ENCODE measurements around the gene WDTC1. TPM values are rescaled to one million over a fixed set of nuclear protein-coding genes. Genes with fewer than 3 reads are reported as not detected.

WDTC1 gene
- total RNA-seq, 1 experiment from 2014 or later = 20.1 TPM

DNA sequence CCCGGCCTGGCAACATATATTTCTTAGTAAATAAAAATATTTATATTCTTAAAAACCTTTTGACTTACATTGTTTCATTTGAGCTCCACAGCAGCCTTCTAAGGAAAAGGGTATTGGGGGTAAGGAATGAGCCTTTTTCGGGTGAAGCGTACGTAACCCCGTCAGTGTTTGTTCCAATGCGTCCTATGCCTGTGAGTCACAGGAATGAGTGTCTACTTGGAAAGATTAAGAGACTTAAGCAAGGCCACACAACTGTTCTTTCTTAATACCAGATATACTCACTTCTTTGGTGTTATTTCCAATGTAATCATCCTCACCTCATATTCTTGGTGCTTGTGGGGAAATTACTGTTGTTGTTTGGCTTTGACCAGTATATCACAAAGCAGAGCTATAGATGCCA is 22.7 kb downstream of the WDTC1 start (continued):
- TF ChIP-seq, protein P1, sequence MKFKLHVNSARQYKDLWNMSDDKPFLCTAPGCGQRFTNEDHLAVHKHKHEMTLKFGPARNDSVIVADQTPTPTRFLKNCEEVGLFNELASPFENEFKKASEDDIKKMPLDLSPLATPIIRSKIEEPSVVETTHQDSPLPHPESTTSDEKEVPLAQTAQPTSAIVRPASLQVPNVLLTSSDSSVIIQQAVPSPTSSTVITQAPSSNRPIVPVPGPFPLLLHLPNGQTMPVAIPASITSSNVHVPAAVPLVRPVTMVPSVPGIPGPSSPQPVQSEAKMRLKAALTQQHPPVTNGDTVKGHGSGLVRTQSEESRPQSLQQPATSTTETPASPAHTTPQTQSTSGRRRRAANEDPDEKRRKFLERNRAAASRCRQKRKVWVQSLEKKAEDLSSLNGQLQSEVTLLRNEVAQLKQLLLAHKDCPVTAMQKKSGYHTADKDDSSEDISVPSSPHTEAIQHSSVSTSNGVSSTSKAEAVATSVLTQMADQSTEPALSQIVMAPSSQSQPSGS (CRISPR knock-in tag; IDR thresholded peaks at IDR 0.05; ENCODE audit: borderline replicate concordance, low read depth) = no peak
- TF ChIP-seq ZNF671 (CRISPR knock-in tag; IDR thresholded peaks at IDR 0.05) (no peak), ZNF317 (CRISPR knock-in tag; IDR thresholded peaks at IDR 0.05; ENCODE audit: borderline replicate concordance, low read depth) (no peak), ATF1 (CRISPR knock-in tag; IDR thresholded peaks at IDR 0.05) (no peak)

DNA sequence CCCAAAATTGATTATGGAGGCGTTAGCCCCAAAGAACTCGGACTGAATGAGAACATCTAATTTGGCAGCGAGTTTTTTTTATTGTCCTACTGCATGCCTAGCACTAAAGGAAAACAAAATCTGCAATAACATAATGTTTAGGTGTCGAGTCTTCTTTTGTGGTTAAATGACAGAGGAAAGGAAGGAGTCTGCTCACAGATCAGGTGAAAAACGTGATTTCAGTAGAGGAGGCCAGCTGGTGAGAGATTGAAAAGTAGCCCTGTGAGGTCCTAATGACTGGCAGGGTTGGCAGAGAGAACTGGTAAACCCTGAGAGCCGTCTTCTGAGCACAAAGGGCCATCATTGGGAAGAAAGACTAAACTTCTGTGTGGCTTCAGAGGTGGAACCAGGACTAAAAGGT is 24.2 kb downstream of the WDTC1 start:
- no peak overlapping the region for H3K4me3 Mint-ChIP-seq
- TF ChIP-seq SMAD4 (CRISPR knock-in tag; IDR thresholded peaks at IDR 0.05) (no peak), TEAD1 (CRISPR knock-in tag; IDR thresholded peaks at IDR 0.05) (no peak), ZNF121 (CRISPR knock-in tag; IDR thresholded peaks at IDR 0.05) (no peak), JUN (CRISPR knock-in tag; IDR thresholded peaks at IDR 0.05) (no peak), OVOL2 (CRISPR knock-in tag; IDR thresholded peaks at IDR 0.05; ENCODE audit: borderline replicate concordance) (no peak)
- ChIA-PET CTCF (interaction anchor here (0.6 to 1.0 kb wide), 2 partner anchors 38 to 298 kb away, joined by 3 read pairs; partner anchors contain the start of gene KDF1), POLR2A (interaction anchor here (0.6 to 0.7 kb wide), 3 partner anchors 83 to 403 kb away, joined by 3 to 12 read pairs (median 4); partner anchors contain the start of gene SYTL1)
- no peaks in the 10 kb centered on the region for H3K4me1 Mint-ChIP-seq
- ATAC-seq = no peak
- H3K27ac Mint-ChIP-seq = no peak overlapping the region
- H3K9me3 Mint-ChIP-seq = no peaks in the 10 kb centered on the region; the same call in 1 of the 2 replicates
- no peaks in the 10 kb centered on the region for H3K27me3 Mint-ChIP-seq (ENCODE audit: low read depth)
- no peak for DNase-seq (ENCODE audit: low spot score)
- H3K36me3 Mint-ChIP-seq = no peaks in the 10 kb centered on the region

DNA sequence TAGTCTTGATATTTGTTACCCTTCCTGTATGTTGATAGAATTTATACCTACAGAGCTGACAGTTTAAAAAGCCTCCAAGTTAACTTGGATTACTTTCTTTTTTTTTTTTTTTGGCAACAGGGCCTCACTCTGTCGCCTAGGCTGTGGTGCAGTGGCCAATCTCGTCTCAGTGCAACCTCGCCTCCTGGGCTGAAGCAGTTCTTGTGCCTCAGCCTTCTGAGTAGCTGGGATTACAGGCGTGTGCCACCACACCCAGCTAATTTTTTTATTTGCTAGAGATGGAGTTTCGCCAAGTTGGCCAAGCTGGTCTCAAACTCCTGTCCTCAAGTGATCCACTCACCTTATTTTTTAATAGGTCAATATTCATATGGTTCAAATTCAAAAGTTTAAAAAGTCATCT is 32.7 kb downstream of the WDTC1 start:
- Mint-ChIP-seq H3K27me3 (ENCODE audit: low read depth) (no peaks in the 10 kb centered on the region), H3K27ac (no peak overlapping the region), H3K4me3 (no peak overlapping the region), H3K4me1 (no peaks in the 10 kb centered on the region), H3K9me3 (peaks cover 3% of the 10 kb centered on the region; the same call in 1 of the 2 replicates), H3K36me3 (peaks cover 10% of the 10 kb centered on the region)
- DNase-seq (ENCODE audit: low spot score) (no peak), ATAC-seq (no peak)
- CTCF ChIA-PET = interaction anchor here (0.7 to 1.7 kb wide), 5 partner anchors 29 to 170 kb away, joined by 3 to 6 read pairs (median 3); no protein-coding TSS in a partner anchor
- POLR2A ChIA-PET = interaction anchor here (0.7 kb wide), 1 partner anchor 195 kb away, joined by 6 read pairs; no protein-coding TSS in a partner anchor
- TF ChIP-seq, protein P2, sequence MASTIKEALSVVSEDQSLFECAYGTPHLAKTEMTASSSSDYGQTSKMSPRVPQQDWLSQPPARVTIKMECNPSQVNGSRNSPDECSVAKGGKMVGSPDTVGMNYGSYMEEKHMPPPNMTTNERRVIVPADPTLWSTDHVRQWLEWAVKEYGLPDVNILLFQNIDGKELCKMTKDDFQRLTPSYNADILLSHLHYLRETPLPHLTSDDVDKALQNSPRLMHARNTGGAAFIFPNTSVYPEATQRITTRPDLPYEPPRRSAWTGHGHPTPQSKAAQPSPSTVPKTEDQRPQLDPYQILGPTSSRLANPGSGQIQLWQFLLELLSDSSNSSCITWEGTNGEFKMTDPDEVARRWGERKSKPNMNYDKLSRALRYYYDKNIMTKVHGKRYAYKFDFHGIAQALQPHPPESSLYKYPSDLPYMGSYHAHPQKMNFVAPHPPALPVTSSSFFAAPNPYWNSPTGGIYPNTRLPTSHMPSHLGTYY (CRISPR knock-in tag; IDR thresholded peaks at IDR 0.05) = no peak
- TF ChIP-seq ZNF671 (CRISPR knock-in tag; IDR thresholded peaks at IDR 0.05) (no peak), NR3C1 (CRISPR knock-in tag; conservative IDR thresholded peaks at IDR 0.05; ENCODE audit: low read depth) (no peak), ZNF219 (CRISPR knock-in tag; IDR thresholded peaks at IDR 0.05; ENCODE audit: borderline replicate concordance) (no peak), CREB1 (CRISPR knock-in tag; IDR thresholded peaks at IDR 0.05) (no peak), ELF4 (CRISPR knock-in tag; IDR thresholded peaks at IDR 0.05; ENCODE audit: low read depth) (no peak), RORB (CRISPR knock-in tag; IDR thresholded peaks at IDR 0.05) (no peak), ZNF138 (CRISPR knock-in tag; conservative IDR thresholded peaks at IDR 0.05) (no peak), ETV6 (CRISPR knock-in tag; IDR thresholded peaks at IDR 0.05) (no peak), CREM (CRISPR knock-in tag; IDR thresholded peaks at IDR 0.05) (no peak), SMAD3 (CRISPR knock-in tag; IDR thresholded peaks at IDR 0.05; ENCODE audit: borderline replicate concordance) (no peak)
- TF ChIP-seq, protein P3, sequence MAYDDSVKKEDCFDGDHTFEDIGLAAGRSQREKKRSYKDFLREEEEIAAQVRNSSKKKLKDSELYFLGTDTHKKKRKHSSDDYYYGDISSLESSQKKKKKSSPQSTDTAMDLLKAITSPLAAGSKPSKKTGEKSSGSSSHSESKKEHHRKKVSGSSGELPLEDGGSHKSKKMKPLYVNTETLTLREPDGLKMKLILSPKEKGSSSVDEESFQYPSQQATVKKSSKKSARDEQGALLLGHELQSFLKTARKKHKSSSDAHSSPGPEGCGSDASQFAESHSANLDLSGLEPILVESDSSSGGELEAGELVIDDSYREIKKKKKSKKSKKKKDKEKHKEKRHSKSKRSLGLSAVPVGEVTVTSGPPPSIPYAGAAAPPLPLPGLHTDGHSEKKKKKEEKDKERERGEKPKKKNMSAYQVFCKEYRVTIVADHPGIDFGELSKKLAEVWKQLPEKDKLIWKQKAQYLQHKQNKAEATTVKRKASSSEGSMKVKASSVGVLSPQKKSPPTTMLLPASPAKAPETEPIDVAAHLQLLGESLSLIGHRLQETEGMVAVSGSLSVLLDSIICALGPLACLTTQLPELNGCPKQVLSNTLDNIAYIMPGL (CRISPR knock-in tag; IDR thresholded peaks at IDR 0.05) = no peak
- TF ChIP-seq, protein P4, sequence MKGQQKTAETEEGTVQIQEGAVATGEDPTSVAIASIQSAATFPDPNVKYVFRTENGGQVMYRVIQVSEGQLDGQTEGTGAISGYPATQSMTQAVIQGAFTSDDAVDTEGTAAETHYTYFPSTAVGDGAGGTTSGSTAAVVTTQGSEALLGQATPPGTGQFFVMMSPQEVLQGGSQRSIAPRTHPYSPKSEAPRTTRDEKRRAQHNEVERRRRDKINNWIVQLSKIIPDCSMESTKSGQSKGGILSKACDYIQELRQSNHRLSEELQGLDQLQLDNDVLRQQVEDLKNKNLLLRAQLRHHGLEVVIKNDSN (CRISPR knock-in tag; IDR thresholded peaks at IDR 0.05) = no peak
- TF ChIP-seq, protein P5, sequence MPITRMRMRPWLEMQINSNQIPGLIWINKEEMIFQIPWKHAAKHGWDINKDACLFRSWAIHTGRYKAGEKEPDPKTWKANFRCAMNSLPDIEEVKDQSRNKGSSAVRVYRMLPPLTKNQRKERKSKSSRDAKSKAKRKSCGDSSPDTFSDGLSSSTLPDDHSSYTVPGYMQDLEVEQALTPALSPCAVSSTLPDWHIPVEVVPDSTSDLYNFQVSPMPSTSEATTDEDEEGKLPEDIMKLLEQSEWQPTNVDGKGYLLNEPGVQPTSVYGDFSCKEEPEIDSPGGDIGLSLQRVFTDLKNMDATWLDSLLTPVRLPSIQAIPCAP (CRISPR knock-in tag; IDR thresholded peaks at IDR 0.05) = no peak
- TF ChIP-seq, protein P6, sequence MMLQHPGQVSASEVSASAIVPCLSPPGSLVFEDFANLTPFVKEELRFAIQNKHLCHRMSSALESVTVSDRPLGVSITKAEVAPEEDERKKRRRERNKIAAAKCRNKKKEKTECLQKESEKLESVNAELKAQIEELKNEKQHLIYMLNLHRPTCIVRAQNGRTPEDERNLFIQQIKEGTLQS (CRISPR knock-in tag; conservative IDR thresholded peaks at IDR 0.05) = no peak
- TF ChIP-seq, protein P7, sequence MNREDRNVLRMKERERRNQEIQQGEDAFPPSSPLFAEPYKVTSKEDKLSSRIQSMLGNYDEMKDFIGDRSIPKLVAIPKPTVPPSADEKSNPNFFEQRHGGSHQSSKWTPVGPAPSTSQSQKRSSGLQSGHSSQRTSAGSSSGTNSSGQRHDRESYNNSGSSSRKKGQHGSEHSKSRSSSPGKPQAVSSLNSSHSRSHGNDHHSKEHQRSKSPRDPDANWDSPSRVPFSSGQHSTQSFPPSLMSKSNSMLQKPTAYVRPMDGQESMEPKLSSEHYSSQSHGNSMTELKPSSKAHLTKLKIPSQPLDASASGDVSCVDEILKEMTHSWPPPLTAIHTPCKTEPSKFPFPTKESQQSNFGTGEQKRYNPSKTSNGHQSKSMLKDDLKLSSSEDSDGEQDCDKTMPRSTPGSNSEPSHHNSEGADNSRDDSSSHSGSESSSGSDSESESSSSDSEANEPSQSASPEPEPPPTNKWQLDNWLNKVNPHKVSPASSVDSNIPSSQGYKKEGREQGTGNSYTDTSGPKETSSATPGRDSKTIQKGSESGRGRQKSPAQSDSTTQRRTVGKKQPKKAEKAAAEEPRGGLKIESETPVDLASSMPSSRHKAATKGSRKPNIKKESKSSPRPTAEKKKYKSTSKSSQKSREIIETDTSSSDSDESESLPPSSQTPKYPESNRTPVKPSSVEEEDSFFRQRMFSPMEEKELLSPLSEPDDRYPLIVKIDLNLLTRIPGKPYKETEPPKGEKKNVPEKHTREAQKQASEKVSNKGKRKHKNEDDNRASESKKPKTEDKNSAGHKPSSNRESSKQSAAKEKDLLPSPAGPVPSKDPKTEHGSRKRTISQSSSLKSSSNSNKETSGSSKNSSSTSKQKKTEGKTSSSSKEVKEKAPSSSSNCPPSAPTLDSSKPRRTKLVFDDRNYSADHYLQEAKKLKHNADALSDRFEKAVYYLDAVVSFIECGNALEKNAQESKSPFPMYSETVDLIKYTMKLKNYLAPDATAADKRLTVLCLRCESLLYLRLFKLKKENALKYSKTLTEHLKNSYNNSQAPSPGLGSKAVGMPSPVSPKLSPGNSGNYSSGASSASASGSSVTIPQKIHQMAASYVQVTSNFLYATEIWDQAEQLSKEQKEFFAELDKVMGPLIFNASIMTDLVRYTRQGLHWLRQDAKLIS (CRISPR knock-in tag; IDR thresholded peaks at IDR 0.05; ENCODE audit: borderline replicate concordance) = no peak
